Posterior vena cava (tissue), 2 donors: ENCODE measurements around the gene MYH10. TPM values are rescaled to one million over a fixed set of nuclear protein-coding genes. Genes with fewer than 3 reads are reported as not detected.

Experiments used
- DNase-seq: peaks from one replicate; pipeline ENCODE4 v3.0.0-alpha.2; 2020; ENCODE audit warnings: low spot score
- intact Hi-C, 2 donors: fragments of 100-400 bp; cut with DNase I; formaldehyde crosslinking; loops; one replicate each; pipeline versions ENCODE4 v1.14.1 to v1.14.2; 2022 to 2023
- total RNA-seq, 2 donors: library from RNA; stranded (reverse); fragmentation: NEBNext Ultra II Directional; extraction: Animal tissue kit (Norgen Biotek cat#: 25700); gene quantifications; one replicate each; pipeline ENCODE4 v1.2.1, GENCODE V29; 2021
- donor health status: DM: yes; HTN: yes; CAD: no.
- donor health status: DM: yes; HTN: yes; CAD: no.

MYH10 gene
- total RNA-seq, 2 donors from 2014 or later = 232 to 233 TPM

DNA sequence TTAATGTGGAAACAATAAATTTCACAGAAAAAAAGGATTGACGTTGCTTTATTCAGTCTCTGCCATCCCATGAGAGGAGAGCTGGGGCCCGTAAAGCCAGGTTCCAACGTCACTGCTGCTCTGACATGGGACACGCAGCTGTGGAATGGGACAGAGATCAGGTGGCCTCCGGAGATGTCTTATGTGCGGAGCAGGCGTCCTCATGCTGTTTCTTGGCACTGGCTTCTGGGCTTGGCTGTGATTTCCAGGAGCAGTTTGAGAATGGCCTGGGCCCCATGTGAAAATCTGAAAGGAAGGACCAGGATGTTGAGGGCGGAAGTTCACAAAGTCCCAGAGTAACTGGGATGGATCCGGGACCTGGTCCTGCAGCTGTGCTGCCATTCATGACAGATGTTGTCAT lies 162.4 kb downstream of the MYH10 start:
- DNase-seq = no peak
- intact Hi-C loops = no loop called here

DNA sequence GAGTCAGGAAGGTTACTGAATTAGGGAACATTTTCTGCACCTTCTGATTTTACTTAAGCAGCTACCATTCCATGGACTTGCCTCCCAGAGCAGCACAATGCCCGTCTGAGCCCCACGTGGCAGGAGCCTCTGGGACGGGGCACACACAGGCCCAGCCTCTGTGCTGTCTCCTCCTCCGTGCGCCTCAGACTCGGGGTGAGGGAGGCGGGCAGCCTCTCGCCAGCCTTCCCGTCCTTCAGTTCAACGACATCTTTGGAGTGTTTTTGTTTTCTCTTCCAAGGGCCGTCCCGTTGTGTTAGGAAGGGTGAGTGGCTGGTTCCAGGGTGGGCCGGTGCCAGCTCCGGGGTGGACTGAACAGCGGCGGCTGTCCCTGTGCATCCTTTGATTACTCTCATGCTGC lies 163.0 kb downstream of the MYH10 start:
- intact Hi-C loops = no loop called here
- no peak for DNase-seq

DNA sequence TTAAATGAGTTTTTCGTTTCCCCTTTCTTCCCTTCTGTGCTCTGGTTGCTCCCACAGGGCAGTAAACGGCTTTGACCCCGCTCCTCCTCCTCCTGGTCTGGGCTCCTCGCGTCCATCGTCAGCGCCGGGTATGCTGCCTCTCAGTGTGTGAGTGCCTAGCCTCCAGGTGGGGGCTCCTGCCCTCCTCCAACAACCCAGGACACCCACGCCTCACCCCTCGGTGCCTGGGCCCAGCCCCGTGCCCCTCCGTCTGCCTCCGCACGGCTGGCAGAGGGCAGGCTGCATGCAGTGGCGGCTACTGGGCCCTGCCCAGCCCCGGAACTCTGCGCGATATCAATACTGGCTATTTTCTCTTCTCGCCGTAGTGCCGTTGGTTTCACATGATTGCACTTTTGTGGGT lies 163.7 kb downstream of the MYH10 start:
- DNase-seq = no peak
- intact Hi-C loops = no loop called here

DNA sequence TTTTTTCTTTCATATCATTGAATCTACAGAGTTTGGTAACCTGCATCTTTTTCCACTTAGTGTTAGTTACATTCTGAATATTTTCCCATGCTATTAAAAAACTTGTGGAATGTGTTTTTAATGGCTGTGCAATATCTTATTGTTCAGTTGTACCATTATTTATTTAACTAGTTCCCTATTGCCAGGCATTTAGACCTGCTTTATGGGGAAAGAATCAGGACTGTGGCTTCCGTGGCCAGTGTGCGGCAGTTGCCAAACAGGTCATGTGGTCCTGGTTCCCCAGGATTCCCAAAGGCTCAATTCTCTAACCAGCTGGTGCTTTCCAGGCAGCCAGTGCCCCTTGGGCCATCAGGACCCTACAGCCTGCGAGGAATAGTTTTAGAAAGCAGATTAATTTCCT lies 164.1 kb downstream of the MYH10 start:
- intact Hi-C loops = no loop called here
- DNase-seq = no peak

DNA sequence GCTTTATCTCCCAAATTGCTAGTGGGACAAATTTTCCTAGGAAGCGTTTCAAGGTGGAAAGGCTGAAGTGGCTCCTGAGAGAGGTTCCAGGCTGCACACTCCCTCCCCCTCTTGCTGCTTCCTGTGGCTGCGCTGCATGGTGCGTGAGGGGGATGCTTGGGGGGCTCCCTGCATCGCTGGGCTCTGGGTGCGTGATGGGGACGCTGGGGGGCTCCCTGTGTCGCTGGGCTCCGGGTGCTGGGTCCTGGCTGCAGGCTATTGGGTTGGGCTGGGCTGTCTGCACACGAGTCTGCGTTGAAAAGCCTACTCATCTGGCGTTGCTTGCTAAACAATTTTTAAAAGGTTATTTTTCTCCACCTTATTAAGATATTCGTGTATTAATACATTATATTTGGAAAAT lies 164.8 kb downstream of the MYH10 start:
- intact Hi-C loops = no loop called here

DNA sequence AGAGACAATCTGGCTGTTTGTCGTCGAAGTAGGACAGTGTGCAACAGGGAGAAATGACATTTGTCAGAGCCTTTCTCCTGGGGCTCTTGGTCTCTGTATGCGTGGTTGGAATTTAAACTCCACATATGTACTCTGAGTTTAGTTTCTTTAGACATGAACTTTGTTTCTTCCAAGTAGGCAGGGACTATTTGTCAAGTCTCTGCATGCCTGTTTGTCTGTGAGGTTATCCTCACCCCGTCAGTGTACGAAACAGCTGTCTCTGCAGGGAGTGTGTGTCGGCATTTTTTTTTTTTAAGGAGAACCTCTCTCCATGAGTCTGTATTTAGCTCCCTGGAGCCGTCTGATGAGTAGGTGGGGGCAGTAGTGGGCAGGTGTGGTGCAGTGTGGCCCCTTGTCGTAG lies 165.2 kb downstream of the MYH10 start:
- DNase-seq = no peak
- intact Hi-C loops = no loop called here

More for the DNA sequence above, 164.8 kb downstream of the MYH10 start:
- DNase-seq = no peak

DNA sequence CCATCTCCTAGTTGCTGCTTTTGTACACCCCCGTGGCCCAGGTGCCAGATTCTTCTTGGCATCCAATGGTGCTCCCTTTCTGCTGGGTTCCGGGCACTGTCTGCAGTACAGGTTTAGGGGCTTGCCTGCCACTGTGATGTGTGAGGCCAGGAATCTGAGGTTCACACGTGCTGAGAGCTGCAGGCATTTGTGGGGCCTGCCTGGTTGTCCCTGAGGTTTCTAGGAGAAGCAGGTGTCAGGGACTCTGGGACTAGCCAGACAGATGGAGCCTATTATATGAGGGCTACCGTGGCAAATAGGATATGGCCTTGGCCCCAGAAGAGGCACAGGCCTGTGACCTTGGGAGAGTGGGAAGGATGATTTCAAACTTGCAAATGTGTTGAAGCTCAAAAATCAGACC lies 165.6 kb downstream of the MYH10 start:
- DNase-seq = no peak
- intact Hi-C loops = no loop called here

DNA sequence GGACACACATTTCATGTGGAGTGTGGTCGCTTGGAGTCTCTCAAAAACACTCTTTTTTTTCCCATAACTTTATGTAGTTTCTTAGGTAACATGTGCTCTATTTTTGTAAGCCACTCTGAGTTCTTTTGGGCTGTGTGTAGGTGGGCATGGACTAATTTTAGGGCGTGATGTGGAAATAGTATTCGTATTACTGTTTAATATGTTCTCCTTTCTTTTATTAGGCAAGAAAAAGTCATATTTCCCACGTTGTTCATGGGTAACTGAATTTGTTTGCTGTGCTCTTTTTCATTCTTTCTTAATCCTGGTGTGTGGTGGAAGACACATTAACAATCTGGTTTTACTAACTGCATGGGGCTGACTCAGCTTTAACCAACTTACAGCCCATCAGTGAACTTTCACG lies 167.4 kb downstream of the MYH10 start:
- no peak for DNase-seq
- intact Hi-C loops = no loop called here

DNA sequence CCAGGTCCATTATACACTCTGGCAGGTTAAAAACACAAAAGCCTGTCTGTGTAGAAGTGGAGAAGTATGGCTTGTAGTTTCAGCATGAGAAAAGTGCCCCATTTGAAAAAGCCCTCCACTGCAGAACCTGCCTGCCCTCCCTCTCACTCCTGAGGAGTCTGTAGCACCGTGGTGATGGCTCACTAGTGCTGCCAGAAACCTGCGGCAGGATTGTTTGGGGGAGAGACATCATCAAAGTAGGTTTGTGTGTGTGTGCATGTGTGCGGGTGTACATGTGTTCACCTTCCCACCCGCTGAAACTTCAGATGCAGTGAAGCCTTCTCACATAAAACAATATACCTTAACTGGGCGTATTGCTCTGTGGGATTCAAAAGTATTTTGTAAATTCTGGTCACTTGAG lies 168.0 kb downstream of the MYH10 start:
- no peak for DNase-seq
- intact Hi-C loops = no loop called here

DNA sequence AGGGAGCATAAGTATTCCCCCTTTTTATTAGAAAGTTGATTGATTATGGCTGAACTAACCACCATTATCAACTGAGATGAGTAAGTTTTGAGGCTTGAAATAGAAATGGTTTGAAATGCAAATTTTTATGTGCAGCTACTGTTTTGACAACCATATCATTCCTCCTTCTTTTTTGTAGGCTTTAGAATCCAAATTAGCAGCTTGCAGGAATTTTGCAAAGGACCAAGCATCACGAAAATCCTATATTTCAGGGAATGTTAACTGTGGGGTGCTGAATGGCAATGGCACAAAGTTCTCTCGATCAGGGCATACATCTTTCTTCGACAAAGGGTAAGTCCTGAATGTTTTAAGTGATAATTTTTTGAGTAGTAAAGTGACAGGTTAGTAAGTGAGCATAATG lies 170.7 kb downstream of the MYH10 start:
- intact Hi-C loops = no loop called here

DNA sequence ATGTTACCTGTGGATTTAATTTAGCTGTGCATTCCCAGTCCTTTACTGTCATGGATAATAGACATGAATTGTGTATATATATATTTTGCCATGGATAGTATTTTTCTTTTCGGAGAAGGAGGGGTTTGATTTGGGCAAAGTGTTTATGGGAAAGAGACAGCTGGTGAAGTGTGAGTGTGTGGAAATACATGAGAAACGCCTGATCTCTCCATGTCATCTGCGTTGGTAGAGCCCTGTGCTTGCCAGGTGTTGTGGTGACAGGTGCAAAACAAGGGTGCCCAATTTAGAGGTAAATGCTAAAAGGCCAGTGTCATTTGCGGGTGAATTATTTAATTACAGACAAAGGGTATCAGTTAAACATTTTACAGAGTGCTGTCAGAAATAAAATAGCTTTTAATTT lies 171.4 kb downstream of the MYH10 start:
- intact Hi-C loops = no loop called here

More for the DNA sequence above, 170.7 kb downstream of the MYH10 start:
- DNase-seq = no peak

DNA sequence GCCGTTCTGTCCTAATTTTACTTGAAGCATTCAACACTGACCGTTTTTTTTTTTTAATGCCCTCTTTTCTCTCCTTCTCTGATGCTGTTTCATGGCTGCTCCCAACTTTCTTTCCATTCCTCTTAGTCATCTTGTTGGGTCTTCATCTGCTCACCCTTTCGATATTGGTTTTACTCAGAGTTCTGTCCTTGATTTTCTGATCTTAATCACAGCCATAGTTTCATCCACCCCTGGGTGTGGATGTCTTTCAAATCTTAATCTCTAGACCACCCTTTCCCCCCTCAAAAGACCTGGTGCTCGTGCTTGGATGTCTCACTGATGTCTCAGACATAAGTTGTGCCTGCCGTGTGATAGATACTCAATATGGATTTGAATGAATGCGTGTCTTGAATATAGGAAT lies 172.4 kb downstream of the MYH10 start:
- no peak for DNase-seq
- intact Hi-C loops = no loop called here

More for the DNA sequence above, 171.4 kb downstream of the MYH10 start:
- no peak for DNase-seq

DNA sequence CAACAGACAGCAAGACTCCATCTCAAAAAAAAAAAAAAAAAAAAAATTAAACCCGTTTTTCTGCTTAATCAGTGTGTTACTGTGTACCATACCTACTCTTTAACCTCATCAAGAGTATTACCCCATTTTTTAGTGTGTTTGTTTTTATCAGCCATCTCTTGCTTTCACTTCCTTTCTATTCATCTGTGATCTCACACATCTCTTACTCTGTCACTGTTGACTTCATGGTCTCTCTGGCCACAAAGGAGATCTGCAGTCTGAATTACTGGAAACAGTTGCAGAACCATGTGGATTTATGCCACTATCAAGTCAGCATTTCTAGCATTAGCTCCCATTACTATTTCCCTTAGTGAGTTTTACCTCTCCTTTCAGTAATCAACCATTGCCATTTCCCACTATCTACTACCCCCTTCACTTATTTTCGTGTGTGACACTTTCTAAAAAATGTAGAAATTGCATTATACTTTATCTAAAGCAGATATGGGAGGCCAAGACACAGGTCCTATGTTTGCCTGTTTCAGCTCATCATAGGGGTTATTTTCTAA lies 174.8 kb downstream of the MYH10 start:
- intact Hi-C loops = no loop called here
- DNase-seq = no peak

DNA sequence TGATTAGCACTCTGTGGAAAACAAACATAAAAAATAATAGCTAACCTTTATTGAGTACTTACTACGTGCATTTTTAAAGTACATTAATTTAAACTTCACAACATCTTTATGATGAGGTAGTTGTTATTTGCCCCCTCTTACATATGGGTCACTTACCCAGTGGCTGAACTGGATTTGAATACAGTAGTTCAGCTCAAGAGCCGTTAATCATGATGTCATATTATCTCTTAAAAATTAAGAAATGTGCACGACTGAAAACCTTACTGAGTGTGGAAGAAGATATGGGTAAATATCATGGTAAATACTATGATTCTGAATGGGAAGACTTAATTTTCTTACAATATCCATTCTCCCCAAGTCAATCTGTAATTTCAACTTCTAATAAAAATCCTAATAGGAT lies 177.2 kb downstream of the MYH10 start:
- DNase-seq = no peak
- intact Hi-C loops = no loop called here

DNA sequence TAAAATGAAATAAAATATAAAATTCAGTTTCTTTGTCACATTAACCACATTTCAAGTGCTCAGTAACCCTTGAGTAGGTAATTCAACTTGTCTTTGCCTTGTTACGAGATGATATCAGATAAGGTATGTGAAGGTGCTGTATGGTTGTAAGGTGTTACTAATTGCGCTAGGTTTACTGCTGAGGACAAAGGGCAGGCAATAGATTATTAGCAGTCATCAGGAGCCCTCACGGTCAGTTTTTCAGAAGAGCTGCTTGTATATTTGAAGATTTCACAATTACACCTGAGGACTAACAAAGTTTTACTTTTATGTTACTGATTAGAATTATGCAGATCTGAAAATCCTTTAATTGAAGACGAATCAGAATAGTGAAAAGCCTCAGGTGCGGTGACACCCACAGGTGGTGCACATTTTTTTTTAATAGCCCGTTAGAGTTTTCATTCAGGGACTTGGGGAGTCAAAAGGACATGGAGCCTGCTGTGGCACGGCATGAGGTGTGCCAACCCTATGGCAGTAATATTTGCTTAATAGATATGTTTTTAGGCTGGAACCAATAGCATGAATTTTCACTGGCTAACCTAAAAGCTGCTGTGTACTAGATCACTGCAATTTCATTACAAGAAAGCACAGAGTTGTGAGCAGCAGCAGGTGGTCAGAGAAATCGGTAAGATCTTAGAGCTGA lies 178.5 kb downstream of the MYH10 start:
- no peak for DNase-seq
- intact Hi-C loops = no loop called here

DNA sequence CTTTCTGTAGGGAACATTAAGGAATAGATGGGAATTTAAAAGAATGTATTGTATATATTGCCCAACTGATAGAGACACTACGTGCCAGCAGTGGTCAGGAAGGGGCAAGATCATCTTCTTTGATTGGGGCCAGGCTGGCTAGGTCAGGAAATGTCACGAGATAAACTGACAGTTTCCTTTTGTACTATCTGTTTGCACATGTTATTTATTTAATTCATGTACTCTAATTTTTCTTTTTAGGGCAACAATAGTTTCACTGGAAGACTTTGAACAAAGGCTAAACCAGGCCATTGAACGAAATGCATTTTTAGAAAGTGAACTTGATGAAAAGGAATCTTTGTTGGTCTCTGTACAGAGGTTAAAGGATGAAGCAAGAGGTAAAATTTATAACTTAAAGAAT lies 182.2 kb downstream of the MYH10 start:
- intact Hi-C loops = no loop called here
- no peak for DNase-seq

DNA sequence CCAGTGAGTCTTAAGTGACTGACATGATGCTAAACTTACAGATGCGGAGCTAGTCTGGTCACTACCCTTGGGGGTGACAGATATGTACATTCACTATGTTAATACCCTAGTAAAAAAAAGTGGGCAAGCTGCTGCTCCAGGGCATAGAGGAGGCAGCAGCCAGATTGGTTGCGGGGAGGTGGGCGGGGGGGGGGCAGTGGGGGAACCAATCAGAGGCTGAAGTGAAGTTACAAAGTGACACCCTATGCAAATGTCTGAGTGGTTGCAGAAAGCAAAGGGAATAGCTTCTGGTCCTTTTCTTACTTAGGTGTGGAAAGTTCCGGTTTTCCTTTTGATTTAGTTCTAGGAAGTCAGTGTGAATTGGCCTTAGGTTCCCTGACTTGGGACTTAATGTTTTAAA lies 182.7 kb downstream of the MYH10 start:
- DNase-seq = no peak
- intact Hi-C loops = no loop called here

DNA sequence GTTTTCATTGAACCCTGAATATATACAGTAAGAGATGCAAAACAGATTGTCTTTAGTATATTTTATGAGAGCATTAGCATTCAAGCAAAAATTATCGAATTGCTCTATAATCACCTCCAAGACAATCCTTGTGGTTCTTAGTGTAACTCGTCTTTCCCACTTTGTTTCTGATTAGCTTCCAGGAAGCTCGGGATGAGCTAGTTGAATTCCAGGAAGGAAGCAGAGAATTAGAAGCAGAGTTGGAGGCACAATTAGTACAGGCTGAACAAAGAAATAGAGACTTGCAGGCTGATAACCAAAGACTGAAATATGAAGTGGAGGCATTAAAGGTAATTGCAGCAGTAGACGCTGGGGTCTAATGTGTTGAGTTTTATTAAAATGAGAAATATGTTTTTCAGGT lies 185.0 kb downstream of the MYH10 start:
- DNase-seq = no peak
- intact Hi-C loops = no loop called here

DNA sequence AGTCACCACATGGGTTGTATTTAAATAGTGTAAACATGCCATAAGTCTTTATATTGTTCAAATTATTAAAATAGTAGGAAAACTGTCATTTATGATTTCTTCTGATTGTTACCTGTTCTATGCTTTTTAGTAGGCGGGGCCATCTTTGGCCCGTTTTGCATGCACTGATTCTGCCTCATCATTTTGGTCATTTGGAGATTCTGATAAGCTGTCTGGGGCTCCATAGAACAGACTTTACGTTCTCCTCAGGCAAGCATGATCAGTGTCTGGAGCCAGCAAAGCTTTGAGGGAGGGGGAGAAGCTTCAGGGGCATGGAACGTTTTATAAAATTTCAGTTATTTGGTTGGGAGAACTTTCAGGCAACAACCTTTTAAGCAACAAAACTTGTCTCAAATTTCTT lies 186.0 kb downstream of the MYH10 start:
- no peak for DNase-seq
- intact Hi-C loops = no loop called here

DNA sequence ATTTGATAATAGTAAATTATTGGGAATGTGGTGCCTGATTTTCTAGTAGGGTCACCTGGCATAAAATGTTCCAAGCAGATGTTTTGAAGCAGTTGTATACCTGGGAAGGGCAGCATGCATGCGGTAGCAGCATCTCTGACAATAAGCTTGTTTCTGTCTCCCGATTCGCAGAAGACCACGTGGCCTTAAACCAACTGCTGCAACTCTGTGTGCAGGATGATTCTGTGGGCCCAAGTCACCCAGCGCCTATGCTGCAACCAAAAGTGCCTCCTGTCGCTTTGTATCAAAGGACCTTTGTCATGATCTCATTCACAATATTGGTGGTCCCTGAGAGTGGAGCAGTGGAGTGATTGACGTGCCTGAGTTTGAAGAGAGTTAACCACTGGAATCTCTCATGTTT lies 186.8 kb downstream of the MYH10 start:
- intact Hi-C loops = no loop called here
- DNase-seq = no peak

DNA sequence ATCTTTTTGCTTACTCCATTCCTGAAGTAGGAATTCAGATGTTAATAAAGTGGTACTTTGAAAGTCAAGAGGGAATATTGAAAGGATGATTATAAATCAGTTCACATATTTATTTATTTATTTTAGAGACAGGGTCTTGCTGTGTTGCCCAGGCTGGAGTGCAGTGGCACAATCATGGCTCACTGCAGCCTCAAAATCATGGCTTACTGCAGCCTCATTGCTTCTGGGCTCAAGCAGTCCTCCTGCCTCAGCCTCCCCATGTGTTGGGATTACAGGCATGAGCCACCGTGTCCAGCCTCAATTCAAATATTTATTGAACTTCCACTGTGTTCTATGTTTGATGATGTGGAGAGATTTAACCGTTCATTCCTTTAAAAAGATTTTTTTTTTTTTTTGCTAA lies 188.2 kb downstream of the MYH10 start:
- no peak for DNase-seq
- intact Hi-C loops = no loop called here

DNA sequence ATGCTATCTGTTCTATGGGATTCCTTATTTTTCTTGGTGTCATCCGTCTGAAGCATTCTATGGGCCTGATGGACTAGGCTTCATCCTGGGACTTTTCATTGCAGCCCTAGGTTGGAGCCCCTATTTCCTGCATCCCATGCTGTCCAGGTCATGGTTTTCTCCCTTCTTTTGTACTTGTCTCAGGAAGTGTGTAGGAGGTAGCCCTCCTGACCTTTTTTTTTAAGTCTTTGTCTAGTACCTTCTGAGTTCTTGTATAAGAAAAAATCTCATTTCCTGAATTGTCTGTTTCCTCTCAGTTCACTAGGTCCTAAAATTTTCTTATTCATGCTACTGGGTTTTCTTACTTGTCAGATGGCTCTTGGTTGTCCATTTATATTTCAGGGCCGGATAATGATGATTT lies 188.8 kb downstream of the MYH10 start:
- no peak for DNase-seq
- intact Hi-C loops = no loop called here
